GM21447 (cell line): ENCODE measurements around the gene CCDC90B.

Experiments
- ATAC-seq: cut with Tn5 transposase; IDR thresholded peaks from one replicate; pipeline ENCODE4 v1.9.1; 2021; ENCODE audit not compliant: unreplicated experiment

Gene CCDC90B

GRCh38 chr11:83241291-83241946 is 44.7 kb downstream of the CCDC90B start:
- ATAC-seq: no peak

GRCh38 chr11:83238111-83238510 is 48.1 kb downstream of the CCDC90B start:
- no peak for ATAC-seq

GRCh38 chr11:83235825-83236224 is 50.3 kb downstream of the CCDC90B start:
- no peak for ATAC-seq

- ATAC-seq: no peak
Measured at GRCh38 chr11:83223457-83223856, 62.7 kb downstream of the CCDC90B start.

- no peak for ATAC-seq
Measured at GRCh38 chr11:83222499-83222898, 63.7 kb downstream of the CCDC90B start.

- ATAC-seq: no peak
Measured at GRCh38 chr11:83221694-83222093, 64.5 kb downstream of the CCDC90B start.

GRCh38 chr11:83220260-83220659 is 65.9 kb downstream of the CCDC90B start:
- ATAC-seq: no peak

GRCh38 chr11:83219095-83219494 is 67.1 kb downstream of the CCDC90B start:
- no peak for ATAC-seq
